Upper lobe of left lung (tissue), 4 donors: Measurements from ENCODE around the gene DCP2.

Experiments used
- CTCF ChIP-seq, 6 experiments: fragments of 450-650 bp in 4 of 6; fragments of 200-600 bp in 2 of 6; sonication (generic) in 2 of 6; IDR thresholded peaks; one replicate each; pipeline ENCODE4 v1.5.1; 2016 to 2019; ENCODE audit warnings: antibody characterized with exemption in 6 of 6
- EP300 ChIP-seq, 4 donors: sonication (generic); formaldehyde crosslinking; IDR thresholded peaks; one replicate each; pipeline ENCODE4 v1.5.1; 2017; ENCODE audit warnings: antibody characterized with exemption in 4 of 4, control low read depth in 2 of 4
- POLR2A ChIP-seq, 4 donors: fragments of 450-650 bp; IDR thresholded peaks; one replicate each; pipeline ENCODE4 v1.5.1; 2016 to 2017; ENCODE audit warnings: antibody characterized with exemption in 4 of 4, mild to moderate bottlenecking in 2 of 4
- POLR2AphosphoS5 ChIP-seq, 2 donors: sonication (generic); formaldehyde crosslinking; IDR thresholded peaks; one replicate each; pipeline ENCODE4 v1.5.1; 2017; ENCODE audit warnings: antibody characterized with exemption in 2 of 2

- TF ChIP-seq CTCF (IDR thresholded peaks at IDR 0.05) (no peak), POLR2A (IDR thresholded peaks at IDR 0.05) (no peak), POLR2AphosphoS5 (IDR thresholded peaks at IDR 0.05) (no peak), EP300 (IDR thresholded peaks at IDR 0.05) (no peak)
Measured at GRCh38 chr5:113056988-113057387, 80.4 kb downstream of the DCP2 start.
